DND-41 (cell line): Measurements from ENCODE around the gene LBHD1.
A peak's percentile ranks its signal among the peaks of the same experiment; 100 is the strongest.

Source experiments
- ATAC-seq: fragments of 200-7000 bp; cut with Tn5 transposase; 3 replicates; pipeline ENCODE4 v1.9.1; 2021; ENCODE audit warnings: low read depth; ENCODE audit not compliant: insufficient read depth
- DNase-seq: peaks from one replicate; pipeline ENCODE4 v3.0.0-alpha.2; 2020
- H2AFZ ChIP-seq: 2 replicates; pipeline ENCODE4 v1.6.0; 2012; ENCODE audit warnings: low read depth, low read length
- H3K27ac ChIP-seq: 2 replicates; pipeline ENCODE4 v1.5.1; 2012; ENCODE audit warnings: low read length, inconsistent platforms
- H3K27me3 ChIP-seq: fragments of 200-600 bp; sonication (generic); 2 replicates; pipeline ENCODE4 v1.6.0; 2012; ENCODE audit warnings: low read length, mild to moderate bottlenecking, inconsistent platforms; ENCODE audit not compliant: insufficient read depth, poor library complexity
- H3K36me3 ChIP-seq: 2 replicates; pipeline ENCODE4 v1.5.1; 2012; ENCODE audit warnings: low read length, inconsistent platforms; ENCODE audit not compliant: insufficient read depth
- H3K4me1 ChIP-seq: 2 replicates; pipeline ENCODE4 v1.5.1; 2012; ENCODE audit warnings: mild to moderate bottlenecking, low read length; ENCODE audit not compliant: insufficient read depth
- H3K4me2 ChIP-seq: 2 replicates; pipeline ENCODE4 v1.6.0; 2012; ENCODE audit warnings: mild to moderate bottlenecking, moderate library complexity, low read length, inconsistent platforms; ENCODE audit not compliant: insufficient read depth
- H3K4me3 ChIP-seq, 2 experiments: fragments of 200-600 bp in 1 of 2; shearing (Covaris generic) in 1 of 2; 2 replicates each; pipeline ENCODE4 v1.5.1; 2012 to 2016; ENCODE audit warnings: inconsistent platforms in 2 of 2, low read length in 2 of 2, mild to moderate bottlenecking in 2 of 2, low read depth in 1 of 2, moderate library complexity in 1 of 2
- H3K79me2 ChIP-seq: 2 replicates; pipeline ENCODE4 v1.6.0; 2012; ENCODE audit warnings: low read length, inconsistent platforms; ENCODE audit not compliant: insufficient read depth
- H3K9ac ChIP-seq: 2 replicates; pipeline ENCODE4 v1.6.0; 2012; ENCODE audit warnings: low read depth, mild to moderate bottlenecking, inconsistent platforms, low read length, moderate library complexity
- H3K9me3 ChIP-seq: 2 replicates; pipeline ENCODE4 v1.5.1; 2012; ENCODE audit warnings: low read length, moderate library complexity, mild to moderate bottlenecking, inconsistent platforms; ENCODE audit not compliant: insufficient read depth, severe bottlenecking
- H4K20me1 ChIP-seq: 2 replicates; pipeline ENCODE4 v1.6.0; 2012; ENCODE audit warnings: low read length; ENCODE audit not compliant: insufficient read depth
- CTCF ChIP-seq: IDR thresholded peaks from 2 replicates; pipeline ENCODE4 v1.5.1; 2012; ENCODE audit warnings: borderline replicate concordance, low read length, moderate library complexity, mild to moderate bottlenecking; ENCODE audit not compliant: poor library complexity, severe bottlenecking; ENCODE audit errors: extremely low read depth
- EZH2 ChIP-seq: IDR thresholded peaks from 3 replicates; pipeline ENCODE4 v1.6.1; 2012; ENCODE audit warnings: borderline replicate concordance, low read depth, mild to moderate bottlenecking, moderate library complexity, low read length, inconsistent platforms; ENCODE audit not compliant: severe bottlenecking

The LBHD1 gene

GRCh38 chr11:62707277-62707861, 35.3 kb upstream of the LBHD1 start, which contains the start of the genes BSCL2 and GNG3:
Gene BSCL2 (minus strand): TSS chr11:62707424. CDS start chr11:62707195, 229 bp downstream.
Gene GNG3 (plus strand): TSS chr11:62707676. CDS start chr11:62708296, 620 bp downstream.
- Histone ChIP-seq H3K9ac (peak within 1 kb of the TSS; percentile 83), H3K9me3 (no peaks in the 10 kb centered on the region), H3K36me3 (peaks cover 23% of the 10 kb centered on the region), H3K4me2 (peak within 1 kb of the TSS; percentile 97), H3K4me1 (peaks cover 52% of the 10 kb centered on the region), H2AFZ (peak within 1 kb of the TSS; percentile 80), H3K27me3 (no peaks in the 10 kb centered on the region), H3K79me2 (peaks cover 22% of the 10 kb centered on the region), H3K4me3 (peak within 1 kb of the TSS in 1 of 2 experiments; percentile 88; a peak in 3 of 4 replicates), H3K27ac (peak within 1 kb of the TSS; percentile 81), H4K20me1 (no peaks in the 10 kb centered on the region)
- DNase-seq (peak; percentile 40), ATAC-seq (no peak)
- TF ChIP-seq EZH2 (no peak), CTCF (no peak)

GRCh38 chr11:62706850-62707247, 34.8 kb upstream of the LBHD1 start:
- H3K27ac ChIP-seq = peak overlapping the region; percentile 72
- H3K27me3 ChIP-seq = no peaks in the 10 kb centered on the region
- DNase-seq = no peak
- H2AFZ ChIP-seq = peak overlapping the region; percentile 80
- H4K20me1 ChIP-seq = no peaks in the 10 kb centered on the region
- no peak for ATAC-seq
- peaks cover 52% of the 10 kb centered on the region for H3K4me1 ChIP-seq
- TF ChIP-seq EZH2 (no peak), CTCF (no peak)
- H3K9ac ChIP-seq = peak overlapping the region; percentile 83
- H3K4me3 ChIP-seq = peak overlapping the region in 1 of 2 experiments; percentile 88; a peak in 2 of 4 replicates
- H3K36me3 ChIP-seq = peaks cover 19% of the 10 kb centered on the region
- H3K4me2 ChIP-seq = peak overlapping the region; percentile 97
- no peaks in the 10 kb centered on the region for H3K9me3 ChIP-seq
- peaks cover 22% of the 10 kb centered on the region for H3K79me2 ChIP-seq

- H3K36me3 ChIP-seq = peaks cover 14% of the 10 kb centered on the region
- ATAC-seq = peak; percentile 78
- TF ChIP-seq CTCF = no peak
- no peak for TF ChIP-seq EZH2
Observed at GRCh38 chr11:62705880-62706849, 34.1 kb upstream of the LBHD1 start.

More at GRCh38 chr11:62705880-62706849, 34.1 kb upstream of the LBHD1 start:
- Histone ChIP-seq H3K4me2 (peak overlapping the region; percentile 97), H3K4me3 (peak overlapping the region; percentile 44 to 88), H4K20me1 (no peaks in the 10 kb centered on the region), H3K79me2 (peaks cover 22% of the 10 kb centered on the region), H3K27me3 (no peaks in the 10 kb centered on the region), H3K9ac (peak overlapping the region; percentile 83), H3K27ac (peak overlapping the region; percentile 96), H3K9me3 (no peaks in the 10 kb centered on the region), H3K4me1 (peaks cover 52% of the 10 kb centered on the region), H2AFZ (peak overlapping the region; percentile 94)
- DNase-seq = peak; percentile 97
